Neural cell (in vitro differentiated cells): ENCODE measurements around the gene OR6V1. TPM values are rescaled to one million over a fixed set of nuclear protein-coding genes. Genes with fewer than 3 reads are reported as not detected.

Experiments used
- H2AFZ ChIP-seq: fragments of 200-600, 300-800 bp; sonication (generic), shearing (Covaris generic); 2 replicates; pipeline ENCODE4 v1.6.0; 2014; ENCODE audit warnings: low read depth, mild to moderate bottlenecking, antibody characterized with exemption, low read length, moderate library complexity
- H3F3A ChIP-seq: fragments of 200-600 bp; shearing (Covaris generic); 2 replicates; pipeline ENCODE4 v1.6.1; 2016; ENCODE audit warnings: mild to moderate bottlenecking, moderate library complexity, mixed read lengths, antibody characterized with exemption, low read length; ENCODE audit not compliant: insufficient read depth, poor library complexity, severe bottlenecking
- H3K27ac ChIP-seq: fragments of 200-600, 300-800 bp; sonication (generic), shearing (Covaris generic); 2 replicates; pipeline ENCODE4 v1.5.1; 2014; ENCODE audit warnings: mild to moderate bottlenecking, low read length, moderate library complexity
- H3K27me3 ChIP-seq: fragments of 300-800, 200-600 bp; sonication (generic), shearing (Covaris generic); 2 replicates; pipeline ENCODE4 v1.6.0; 2014; ENCODE audit warnings: mild to moderate bottlenecking, low read depth, low read length, moderate library complexity; ENCODE audit not compliant: insufficient read depth
- H3K36me3 ChIP-seq: fragments of 300-800, 200-600 bp; sonication (generic), shearing (Covaris generic); 2 replicates; pipeline ENCODE4 v1.5.1; 2014; ENCODE audit warnings: mild to moderate bottlenecking, antibody characterized with exemption, low read length, moderate library complexity; ENCODE audit not compliant: insufficient read depth
- H3K4me2 ChIP-seq: fragments of 300-800, 200-600 bp; sonication (generic), shearing (Covaris generic); 2 replicates; pipeline ENCODE4 v1.6.0; 2014; ENCODE audit warnings: mild to moderate bottlenecking, low read length
- H3K4me3 ChIP-seq: fragments of 300-800, 200-600 bp; sonication (generic), shearing (Covaris generic); 2 replicates; pipeline ENCODE4 v1.5.1; 2014; ENCODE audit warnings: mild to moderate bottlenecking, low read length, moderate library complexity
- H3K79me2 ChIP-seq: fragments of 200-600 bp; shearing (Covaris generic); replicated peaks from 2 replicates; pipeline ENCODE4 v1.6.0; 2014; ENCODE audit warnings: mild to moderate bottlenecking, low read length, moderate library complexity; ENCODE audit not compliant: insufficient read depth
- H3K9ac ChIP-seq: fragments of 300-800, 200-600 bp; sonication (generic), shearing (Covaris generic); 2 replicates; pipeline ENCODE4 v1.6.1; 2016; ENCODE audit warnings: mild to moderate bottlenecking, low read length, mixed read lengths
- H3K9me2 ChIP-seq: fragments of 200-600 bp; shearing (Covaris generic); 2 replicates; pipeline ENCODE4 v1.6.1; 2016; ENCODE audit warnings: mild to moderate bottlenecking, low read length, mixed read lengths; ENCODE audit not compliant: insufficient read depth
- H3K9me3 ChIP-seq: fragments of 200-600, 300-800 bp; sonication (generic), shearing (Covaris generic); 2 replicates; pipeline ENCODE4 v1.6.1; 2016; ENCODE audit warnings: mild to moderate bottlenecking, mixed run types, low read length, moderate library complexity, mixed read lengths
- H4K20me1 ChIP-seq: fragments of 200-600 bp; shearing (Covaris generic); 2 replicates; pipeline ENCODE4 v1.6.1; 2016; ENCODE audit warnings: mild to moderate bottlenecking, mixed run types; ENCODE audit not compliant: insufficient read depth
- EP300 ChIP-seq: fragments of 450-650 bp; conservative IDR thresholded peaks from 2 replicates; pipeline ENCODE4 v1.6.1; 2014; ENCODE audit warnings: antibody characterized with exemption, mild to moderate bottlenecking, moderate library complexity; ENCODE audit not compliant: poor library complexity, severe bottlenecking
- EZH2 ChIP-seq: fragments of 200-600, 300-800 bp; shearing (Covaris generic), sonication (generic); IDR thresholded peaks from 2 replicates; pipeline ENCODE4 v1.6.1; 2014; ENCODE audit warnings: antibody characterized with exemption, low read length, borderline replicate concordance, mild to moderate bottlenecking; ENCODE audit not compliant: insufficient read depth, poor library complexity, severe bottlenecking
- MXI1 ChIP-seq: fragments of 450-650 bp; conservative IDR thresholded peaks from 2 replicates; pipeline ENCODE4 v1.6.1; 2014; ENCODE audit warnings: antibody characterized with exemption, mild to moderate bottlenecking; ENCODE audit not compliant: poor library complexity, severe bottlenecking
- POLR2AphosphoS5 ChIP-seq: IDR thresholded peaks from 2 replicates; pipeline ENCODE4 v1.6.1; 2012
- RAD21 ChIP-seq: fragments of 450-650 bp; conservative IDR thresholded peaks from 2 replicates; pipeline ENCODE4 v1.6.1; 2014; ENCODE audit warnings: antibody characterized with exemption, mild to moderate bottlenecking, moderate library complexity
- REST ChIP-seq: IDR thresholded peaks from 2 replicates; pipeline ENCODE4 v1.6.1; 2012; ENCODE audit warnings: borderline replicate concordance
- SMC3 ChIP-seq: fragments of 450-650 bp; conservative IDR thresholded peaks from 2 replicates; pipeline ENCODE4 v1.6.1; 2014; ENCODE audit warnings: antibody characterized with exemption, mild to moderate bottlenecking, moderate library complexity; ENCODE audit not compliant: poor library complexity
- TAF1 ChIP-seq: IDR thresholded peaks from 2 replicates; pipeline ENCODE4 v1.6.1; 2012; ENCODE audit warnings: low read depth
- polyA plus RNA-seq: library from polyadenylated mRNA; depleted of rRNA; stranded (reverse); fragments of >200 nt; gene quantifications from 2 replicates; pipeline ENCODE4 v1.2.3, GENCODE V29; 2014
- TF ChIP-seq, protein P1 (sequence below): fragments of 450-650 bp; IDR thresholded peaks from 2 replicates; pipeline ENCODE4 v1.5.1; 2014; ENCODE audit warnings: antibody characterized with exemption, mild to moderate bottlenecking, moderate library complexity; ENCODE audit not compliant: poor library complexity, severe bottlenecking

Gene OR6V1
- polyA plus RNA-seq, 1 donor from 2014 or later, result not detected

GRCh38 chr7:143013893-143014292 lies 38.2 kb upstream of the OR6V1 start:
- Histone ChIP-seq H3K9ac (no peak overlapping the region), H2AFZ (no peak overlapping the region), H3K36me3 (no peaks in the 10 kb centered on the region), H3K9me2 (no peaks in the 10 kb centered on the region), H4K20me1 (no peaks in the 10 kb centered on the region), H3K27me3 (no peaks in the 10 kb centered on the region), H3K27ac (no peak overlapping the region), H3K4me3 (no peak overlapping the region), H3K9me3 (no peaks in the 10 kb centered on the region), H3K79me2 (no peaks in the 10 kb centered on the region), H3F3A (no peaks in the 10 kb centered on the region), H3K4me2 (no peak overlapping the region)
- TF ChIP-seq SMC3, result no peak
- TF ChIP-seq RAD21, result no peak
- TF ChIP-seq REST, result no peak
- TF ChIP-seq EZH2, result no peak
- no peak for TF ChIP-seq EP300
- no peak for TF ChIP-seq POLR2AphosphoS5
- TF ChIP-seq, protein P1, sequence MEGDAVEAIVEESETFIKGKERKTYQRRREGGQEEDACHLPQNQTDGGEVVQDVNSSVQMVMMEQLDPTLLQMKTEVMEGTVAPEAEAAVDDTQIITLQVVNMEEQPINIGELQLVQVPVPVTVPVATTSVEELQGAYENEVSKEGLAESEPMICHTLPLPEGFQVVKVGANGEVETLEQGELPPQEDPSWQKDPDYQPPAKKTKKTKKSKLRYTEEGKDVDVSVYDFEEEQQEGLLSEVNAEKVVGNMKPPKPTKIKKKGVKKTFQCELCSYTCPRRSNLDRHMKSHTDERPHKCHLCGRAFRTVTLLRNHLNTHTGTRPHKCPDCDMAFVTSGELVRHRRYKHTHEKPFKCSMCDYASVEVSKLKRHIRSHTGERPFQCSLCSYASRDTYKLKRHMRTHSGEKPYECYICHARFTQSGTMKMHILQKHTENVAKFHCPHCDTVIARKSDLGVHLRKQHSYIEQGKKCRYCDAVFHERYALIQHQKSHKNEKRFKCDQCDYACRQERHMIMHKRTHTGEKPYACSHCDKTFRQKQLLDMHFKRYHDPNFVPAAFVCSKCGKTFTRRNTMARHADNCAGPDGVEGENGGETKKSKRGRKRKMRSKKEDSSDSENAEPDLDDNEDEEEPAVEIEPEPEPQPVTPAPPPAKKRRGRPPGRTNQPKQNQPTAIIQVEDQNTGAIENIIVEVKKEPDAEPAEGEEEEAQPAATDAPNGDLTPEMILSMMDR, result no peak
- no peak for TF ChIP-seq TAF1
- no peak for TF ChIP-seq MXI1

GRCh38 chr7:143015084-143015483 lies 37.1 kb upstream of the OR6V1 start:
- H3K9ac ChIP-seq, result no peak overlapping the region
- H3K79me2 ChIP-seq, result no peaks in the 10 kb centered on the region
- no peaks in the 10 kb centered on the region for H4K20me1 ChIP-seq
- no peaks in the 10 kb centered on the region for H3F3A ChIP-seq
- H3K27ac ChIP-seq, result no peak overlapping the region
- H3K4me2 ChIP-seq, result no peak overlapping the region
- no peak overlapping the region for H2AFZ ChIP-seq
- TF ChIP-seq REST, result no peak
- TF ChIP-seq MXI1, result no peak
- TF ChIP-seq POLR2AphosphoS5, result no peak
- no peak for TF ChIP-seq EP300
- TF ChIP-seq RAD21, result no peak
- TF ChIP-seq, protein P1, result no peak
- no peak for TF ChIP-seq TAF1
- H3K4me3 ChIP-seq, result no peak overlapping the region
- no peaks in the 10 kb centered on the region for H3K27me3 ChIP-seq
- no peaks in the 10 kb centered on the region for H3K36me3 ChIP-seq
- H3K9me2 ChIP-seq, result no peaks in the 10 kb centered on the region
- H3K9me3 ChIP-seq, result no peaks in the 10 kb centered on the region
